ENCODE data around the gene CHST6. TPM values are rescaled to one million over a fixed set of nuclear protein-coding genes. Genes with fewer than 3 reads are reported as not detected.

CHST6 gene
- total RNA-seq, 6 experiments from 2014 or later: 0.02 TPM; not detected in 5

DNA sequence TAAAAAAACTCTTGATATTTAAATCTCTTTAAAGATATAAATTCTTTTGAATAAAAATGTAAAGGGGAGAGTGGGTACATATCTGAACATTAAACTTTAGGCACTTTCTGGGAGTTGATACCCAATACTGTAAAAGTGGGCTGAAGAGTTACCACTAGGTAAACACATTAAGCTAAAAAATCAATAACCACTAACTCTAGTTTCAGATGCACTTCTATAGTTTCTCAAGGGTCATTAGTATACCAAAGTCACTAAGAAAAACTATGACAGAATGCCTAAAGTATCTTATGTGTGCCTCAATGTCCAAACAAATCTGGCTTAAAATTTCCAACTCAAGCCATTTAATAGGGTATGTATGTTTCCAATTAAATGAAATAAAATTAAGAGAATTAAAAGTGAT lies 48.8 kb downstream of the CHST6 start:
- no peaks in the 10 kb centered on the region for H3K27me3 ChIP-seq
- peaks cover 0 to 3% (median 0%) of the 10 kb centered on the region in 4 donors for H3K4me1 ChIP-seq
- no peaks in the 10 kb centered on the region for H3K9me3 ChIP-seq
- H3K27ac ChIP-seq: no peak overlapping the region
- H3K4me3 ChIP-seq: no peak overlapping the region
- no peaks in the 10 kb centered on the region for H3K36me3 ChIP-seq
- intact Hi-C loops (cut with DNase I): no loop called here
- DNase-seq: no peak
- no peak for ATAC-seq
- TF ChIP-seq, protein P1, sequence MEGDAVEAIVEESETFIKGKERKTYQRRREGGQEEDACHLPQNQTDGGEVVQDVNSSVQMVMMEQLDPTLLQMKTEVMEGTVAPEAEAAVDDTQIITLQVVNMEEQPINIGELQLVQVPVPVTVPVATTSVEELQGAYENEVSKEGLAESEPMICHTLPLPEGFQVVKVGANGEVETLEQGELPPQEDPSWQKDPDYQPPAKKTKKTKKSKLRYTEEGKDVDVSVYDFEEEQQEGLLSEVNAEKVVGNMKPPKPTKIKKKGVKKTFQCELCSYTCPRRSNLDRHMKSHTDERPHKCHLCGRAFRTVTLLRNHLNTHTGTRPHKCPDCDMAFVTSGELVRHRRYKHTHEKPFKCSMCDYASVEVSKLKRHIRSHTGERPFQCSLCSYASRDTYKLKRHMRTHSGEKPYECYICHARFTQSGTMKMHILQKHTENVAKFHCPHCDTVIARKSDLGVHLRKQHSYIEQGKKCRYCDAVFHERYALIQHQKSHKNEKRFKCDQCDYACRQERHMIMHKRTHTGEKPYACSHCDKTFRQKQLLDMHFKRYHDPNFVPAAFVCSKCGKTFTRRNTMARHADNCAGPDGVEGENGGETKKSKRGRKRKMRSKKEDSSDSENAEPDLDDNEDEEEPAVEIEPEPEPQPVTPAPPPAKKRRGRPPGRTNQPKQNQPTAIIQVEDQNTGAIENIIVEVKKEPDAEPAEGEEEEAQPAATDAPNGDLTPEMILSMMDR (IDR thresholded peaks at IDR 0.05): no peak
- TF ChIP-seq POLR2A (IDR thresholded peaks at IDR 0.05): no peak

DNA sequence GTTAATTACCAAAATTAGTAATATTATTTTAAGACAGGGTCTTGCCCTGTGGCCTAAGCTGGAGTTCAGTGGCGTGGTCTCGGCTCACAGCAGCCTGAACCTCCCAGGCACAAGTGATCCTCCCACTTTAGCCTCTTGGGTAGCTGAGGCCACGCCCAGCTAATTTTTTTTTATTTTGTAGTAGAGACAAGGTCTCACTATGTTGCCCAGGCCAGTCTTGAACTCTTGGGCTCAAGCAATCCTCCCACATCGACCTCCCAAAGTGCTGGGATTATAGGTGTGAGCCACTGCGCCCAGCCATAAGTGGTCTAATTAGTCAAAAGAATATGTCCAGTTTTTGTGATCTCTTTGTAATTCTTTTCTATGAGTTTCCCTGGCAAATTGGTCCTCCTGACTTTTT lies 49.9 kb downstream of the CHST6 start:
- WGBS (ENCODE audit: insufficient coverage, low coverage, low lambda C conversion rate, missing lambda C conversion rate): 100% methylated on average over 1 of the region's 5 CpGs
- Histone ChIP-seq H3K36me3 (no peaks in the 10 kb centered on the region), H3K4me1 (peaks cover 0 to 3% (median 0%) of the 10 kb centered on the region in 4 donors), H3K9me3 (no peaks in the 10 kb centered on the region), H3K27ac (no peak overlapping the region), H3K4me3 (no peak overlapping the region), H3K27me3 (no peaks in the 10 kb centered on the region)
- DNase-seq (no peak), ATAC-seq (no peak)
- TF ChIP-seq POLR2A (IDR thresholded peaks at IDR 0.05): no peak
- TF ChIP-seq, protein P1 (IDR thresholded peaks at IDR 0.05): no peak
- intact Hi-C loops (cut with DNase I): no loop called here

DNA sequence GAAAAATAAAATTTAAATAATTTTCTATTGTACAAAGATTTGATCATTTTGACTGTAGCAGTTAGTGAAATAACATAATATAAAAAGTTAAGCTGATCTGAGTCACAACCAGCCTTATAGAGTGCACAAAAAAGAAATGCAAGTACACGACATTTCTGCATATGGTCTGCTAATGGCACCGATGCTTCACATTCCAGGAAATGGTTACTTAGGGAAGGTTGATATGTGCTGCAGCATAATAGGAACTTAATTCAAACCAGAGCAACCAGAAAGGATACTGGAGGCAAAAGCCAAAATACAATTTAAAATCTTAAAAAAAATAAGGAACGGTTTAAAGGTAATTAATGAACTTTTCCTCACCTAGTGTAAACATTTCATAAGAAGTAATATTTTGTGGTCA lies 51.9 kb downstream of the CHST6 start:
- peaks cover 0 to 3% (median 0%) of the 10 kb centered on the region in 4 donors for H3K4me1 ChIP-seq
- no peaks in the 10 kb centered on the region for H3K27me3 ChIP-seq
- H3K4me3 ChIP-seq: no peak overlapping the region
- H3K36me3 ChIP-seq: no peaks in the 10 kb centered on the region
- ATAC-seq (no peak), DNase-seq (no peak)
- intact Hi-C loops (cut with DNase I): no loop called here
- H3K9me3 ChIP-seq: no peaks in the 10 kb centered on the region
- no peak for TF ChIP-seq POLR2A (IDR thresholded peaks at IDR 0.05)
- TF ChIP-seq, protein P1 (IDR thresholded peaks at IDR 0.05): no peak
- 78% methylated on average over 3 of the region's 3 CpGs for WGBS (ENCODE audit: insufficient coverage, low coverage, low lambda C conversion rate, missing lambda C conversion rate)
- H3K27ac ChIP-seq: no peak overlapping the region

DNA sequence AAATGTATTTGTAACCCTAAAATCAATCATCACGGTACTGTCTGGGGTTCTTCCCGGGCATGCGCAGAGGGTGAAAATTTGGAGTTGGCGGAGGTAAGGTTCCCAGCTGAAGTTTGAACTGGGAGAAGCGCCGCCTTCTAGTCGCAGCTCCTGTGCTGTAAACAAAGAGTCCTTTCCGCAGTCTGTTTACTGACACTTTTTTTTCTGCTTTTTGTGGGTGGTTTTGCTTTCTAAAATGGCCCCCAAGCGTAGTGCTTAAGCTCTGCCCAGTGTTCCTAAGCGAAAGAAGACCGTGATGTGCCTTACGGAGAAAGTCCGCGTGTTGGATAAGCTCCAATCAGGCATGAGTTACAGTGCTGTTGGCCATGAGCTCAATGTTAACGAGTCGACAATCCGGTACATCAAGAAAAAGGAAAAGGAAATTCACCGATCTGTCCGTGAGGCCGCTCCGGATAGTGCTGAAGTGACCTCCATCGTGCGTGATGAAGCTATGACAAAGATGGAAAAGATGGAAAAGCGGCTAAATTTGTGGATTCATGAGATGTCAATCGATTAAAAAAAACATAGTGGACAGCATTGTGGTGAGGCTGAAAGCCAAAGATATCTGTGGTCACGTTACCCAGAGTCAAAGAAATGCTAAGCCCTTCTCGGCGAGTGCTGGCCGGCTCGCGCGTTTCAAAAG lies 61.4 kb downstream of the CHST6 start:
- DNase-seq (peak; percentile 27 to 88 (median 87)), ATAC-seq (peak; percentile 80 to 85 (median 82))
- peaks cover 0 to 5% (median 0%) of the 10 kb centered on the region in 4 donors for H3K4me1 ChIP-seq
- H3K36me3 ChIP-seq: no peaks in the 10 kb centered on the region
- 4% methylated on average over 32 of the region's 32 CpGs for WGBS (ENCODE audit: insufficient coverage, low coverage, low lambda C conversion rate, missing lambda C conversion rate)
- H3K27me3 ChIP-seq: no peaks in the 10 kb centered on the region
- peak overlapping the region; percentile 89 to 94 (median 92) for H3K27ac ChIP-seq
- peak overlapping the region; percentile 75 to 96 (median 93) for H3K4me3 ChIP-seq
- TF ChIP-seq, protein P1 (IDR thresholded peaks at IDR 0.05): no peak
- no peak for TF ChIP-seq POLR2A (IDR thresholded peaks at IDR 0.05)
- intact Hi-C loops (cut with DNase I): no loop called here
- H3K9me3 ChIP-seq: no peaks in the 10 kb centered on the region

Measured in right lobe of liver (tissue), 6 donors.